Activated CD4-positive, alpha-beta T cell treated with anti-CD3 and anti-CD28 coated beads, Interleukin-2, amount 50 U/mL, for 1 hour (primary cell): ENCODE results near the gene NLRP12.
"Not testable (repeated sequence)": the region's sequence is repeated elsewhere in the genome, so short reads cannot be mapped to it uniquely, and the experiment has no call there.

ENCODE experiments used
- DNase-seq: peaks from one replicate; pipeline ENCODE4 v3.0.0-alpha.2; 2020

NLRP12 gene

DNA sequence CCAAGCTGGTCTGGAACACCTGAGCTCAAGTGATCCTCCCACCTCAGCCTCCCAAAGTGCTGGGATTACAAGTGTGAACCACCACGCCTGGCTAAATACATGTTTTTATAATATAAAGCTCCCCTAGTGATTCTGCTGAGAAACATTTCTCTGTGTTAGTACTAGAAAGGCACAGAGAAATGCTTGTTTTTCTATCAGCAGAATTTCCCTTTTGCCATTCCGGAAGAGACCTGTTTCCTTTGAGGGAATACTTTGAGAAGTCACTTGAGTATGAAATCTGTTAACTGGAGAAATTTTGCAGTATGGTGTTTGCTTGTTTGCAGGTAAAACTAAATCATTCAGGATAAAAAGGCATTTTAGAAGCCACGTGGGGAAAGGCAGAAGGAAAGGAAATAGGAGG lies 4.4 kb upstream of the NLRP12 start:
- DNase-seq = no peak

GRCh38 chr19:53826876-53827275 lies 2.8 kb upstream of the NLRP12 start:
- DNase-seq = no peak

GRCh38 chr19:53823380-53824120 lies 564 bp downstream of the NLRP12 start:
- DNase-seq = no peak

DNA sequence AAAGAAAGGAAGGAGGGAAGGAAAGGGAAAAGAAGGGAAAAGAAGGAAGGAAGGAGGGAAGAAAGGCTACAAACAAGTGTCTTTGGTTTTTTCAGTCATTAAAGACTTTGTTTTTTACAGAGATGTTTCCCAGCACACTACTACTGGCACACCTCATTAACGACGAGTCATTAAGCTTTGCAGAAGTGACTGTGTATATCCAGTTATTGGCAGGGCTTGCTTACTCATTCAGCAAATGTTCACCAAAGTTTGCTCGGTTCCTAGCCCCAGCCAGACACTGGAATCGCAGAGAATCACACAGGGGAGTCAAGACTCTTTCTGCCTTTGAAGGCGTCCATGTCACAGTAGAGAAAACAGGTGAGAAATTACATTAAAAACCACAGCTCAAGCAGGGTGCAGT lies 4.3 kb downstream of the NLRP12 start:
- no peak for DNase-seq

DNA sequence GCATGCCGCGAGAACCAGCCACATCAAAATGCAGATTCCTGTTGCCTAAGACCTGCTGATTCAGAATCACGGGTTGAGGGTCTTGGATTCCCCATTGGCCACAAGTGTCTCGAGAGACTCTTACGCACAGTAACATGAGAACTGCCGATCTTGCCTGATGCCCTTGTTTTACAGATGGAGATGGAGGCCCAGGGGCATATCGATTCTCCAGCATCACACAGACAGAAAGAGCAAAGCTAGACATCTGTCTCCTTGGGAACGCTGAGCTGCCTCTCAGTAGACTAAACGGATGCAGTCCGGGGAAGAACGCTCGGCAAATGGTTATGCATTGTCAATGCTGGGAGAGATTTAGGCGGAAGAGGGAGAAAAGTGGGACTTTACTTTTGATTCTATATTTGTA lies 5.4 kb downstream of the NLRP12 start:
- DNase-seq = no peak

GRCh38 chr19:53813996-53814395 lies 10.1 kb downstream of the NLRP12 start:
- no peak for DNase-seq

DNA sequence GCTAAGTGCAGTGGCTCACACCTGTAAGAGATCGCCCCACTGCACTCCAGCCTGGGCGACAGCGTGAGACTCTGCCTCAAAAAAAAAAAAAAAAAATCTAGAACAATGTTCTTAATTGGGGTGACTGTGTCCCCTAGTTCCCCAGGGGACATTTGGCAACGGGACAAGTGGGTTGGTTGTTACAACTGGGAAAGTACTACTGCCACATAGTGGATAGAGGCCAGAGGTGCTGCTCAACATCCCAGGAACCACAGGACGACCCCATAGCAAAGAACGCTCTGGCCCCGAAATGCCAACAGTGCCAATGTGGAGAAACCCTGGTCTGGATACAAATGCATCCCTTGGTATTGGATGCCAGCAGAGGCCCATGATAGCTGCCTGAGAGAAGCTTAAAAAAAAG lies 11.8 kb downstream of the NLRP12 start:
- DNase-seq = no peak

DNA sequence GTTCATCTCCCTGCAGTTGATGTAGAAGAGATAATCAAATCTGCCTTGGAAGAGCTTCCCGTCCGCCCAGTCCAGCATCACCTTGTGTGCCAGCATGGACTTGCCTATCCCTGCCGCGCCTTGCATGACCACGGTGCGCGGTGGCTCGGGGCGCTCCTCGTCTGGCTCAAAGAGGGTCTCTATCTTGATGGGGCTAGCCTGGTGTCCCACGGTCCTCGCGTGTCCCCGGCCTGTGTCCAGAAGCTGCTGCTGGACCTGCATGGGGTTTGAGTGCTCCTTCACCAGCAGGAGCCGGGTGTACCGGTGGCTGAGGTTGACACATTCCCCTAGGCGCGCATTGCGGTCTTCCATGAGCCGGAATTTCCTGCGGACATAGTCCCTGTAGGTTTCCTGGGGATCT lies 13.2 kb downstream of the NLRP12 start:
- DNase-seq = no peak

- DNase-seq = no peak
Measured at GRCh38 chr19:53810187-53810546, 13.9 kb downstream of the NLRP12 start.

DNA sequence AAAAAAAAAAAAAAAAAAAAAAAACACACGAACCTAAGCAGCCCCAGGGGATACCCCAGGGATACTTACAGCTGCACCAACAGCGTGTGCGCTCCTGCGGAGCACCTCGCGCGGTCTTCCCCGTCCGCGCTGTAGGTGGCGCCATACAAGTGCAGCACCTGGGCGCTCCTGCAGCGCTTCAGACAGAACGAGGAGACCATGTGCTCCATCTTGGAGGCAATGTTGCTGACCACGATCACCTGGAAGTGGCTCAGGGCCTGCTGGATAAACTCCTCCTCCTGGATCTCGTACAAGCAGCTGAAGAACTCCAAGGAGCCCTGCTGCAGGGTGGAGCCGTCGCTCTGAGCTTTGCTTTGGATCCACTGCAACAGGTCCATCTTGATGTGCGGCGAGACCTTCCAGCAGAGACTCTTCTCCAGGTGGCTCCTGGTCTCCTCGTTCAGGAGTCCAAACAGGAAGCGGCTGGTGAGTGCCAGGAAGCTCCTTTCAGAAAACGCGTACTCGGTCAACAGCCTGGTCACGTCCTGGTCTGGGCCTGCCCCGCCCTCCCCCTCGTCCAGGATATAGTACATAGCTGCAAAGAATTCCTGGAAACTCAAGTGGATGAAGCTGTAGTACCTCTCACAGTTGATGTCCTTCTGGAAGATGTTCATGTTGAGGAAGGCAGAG lies 14.5 kb downstream of the NLRP12 start:
- DNase-seq = no peak

DNA sequence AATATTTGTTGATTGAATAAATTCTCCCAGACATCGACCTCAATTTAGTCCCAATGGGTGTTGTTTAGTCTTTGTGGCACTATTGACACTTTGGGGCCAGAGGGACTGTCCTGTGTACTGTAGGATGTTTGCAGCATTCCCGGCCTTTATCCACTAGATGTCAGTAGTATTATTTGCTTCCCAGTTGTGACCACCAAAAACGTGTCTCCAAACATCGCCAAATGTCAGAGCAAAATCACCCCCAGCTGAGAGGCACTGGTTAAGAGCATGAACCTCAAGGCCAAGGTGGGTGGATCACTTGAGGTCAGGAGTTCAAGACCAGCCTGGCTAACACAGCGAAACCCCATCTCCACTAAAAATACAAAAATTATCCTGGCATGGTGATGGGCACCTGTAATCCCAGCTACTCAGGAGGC lies 15.4 kb downstream of the NLRP12 start:
- DNase-seq = no peak

- no peak for DNase-seq
Measured at GRCh38 chr19:53801257-53801656, 22.9 kb downstream of the NLRP12 start.

- DNase-seq = no peak
Measured at GRCh38 chr19:53795019-53795418, 29.1 kb downstream of the NLRP12 start.

DNA sequence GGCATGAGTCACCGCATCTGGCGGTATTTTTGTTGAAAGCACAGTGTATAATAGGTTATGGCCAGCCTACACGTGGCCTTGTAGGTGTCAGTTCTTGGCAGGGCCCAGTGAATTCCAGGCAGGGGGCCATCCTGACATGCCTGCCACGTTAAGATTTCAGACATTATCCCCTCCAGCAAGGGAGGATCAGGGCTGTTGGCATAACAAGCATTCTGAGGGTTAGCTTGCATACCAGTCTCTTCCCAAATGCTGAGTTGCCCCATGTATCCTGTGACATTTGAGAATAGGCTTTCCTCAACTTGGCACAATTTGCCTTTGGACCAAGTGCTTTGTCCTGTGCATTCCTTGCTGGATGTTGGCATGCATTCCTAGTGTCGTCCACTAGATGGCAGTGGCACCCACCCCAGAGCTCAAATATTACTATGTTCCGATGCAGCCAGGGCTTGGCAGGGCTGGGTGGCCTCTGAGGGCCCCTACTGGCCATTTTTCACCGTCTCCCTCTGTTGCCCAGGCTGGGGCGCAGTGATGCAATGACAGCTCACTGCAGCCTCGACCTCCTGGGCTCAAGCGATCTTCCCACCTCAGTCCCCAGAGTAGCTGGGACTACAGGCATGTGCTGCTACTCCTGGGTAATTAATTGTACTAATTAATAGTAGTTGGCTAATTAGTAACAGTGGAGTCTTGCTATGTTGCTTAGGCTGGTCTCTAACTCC lies 31.2 kb downstream of the NLRP12 start:
- peak; percentile 68 for DNase-seq

- no peak for DNase-seq
Measured at GRCh38 chr19:53789708-53790678, 34.1 kb downstream of the NLRP12 start.

DNA sequence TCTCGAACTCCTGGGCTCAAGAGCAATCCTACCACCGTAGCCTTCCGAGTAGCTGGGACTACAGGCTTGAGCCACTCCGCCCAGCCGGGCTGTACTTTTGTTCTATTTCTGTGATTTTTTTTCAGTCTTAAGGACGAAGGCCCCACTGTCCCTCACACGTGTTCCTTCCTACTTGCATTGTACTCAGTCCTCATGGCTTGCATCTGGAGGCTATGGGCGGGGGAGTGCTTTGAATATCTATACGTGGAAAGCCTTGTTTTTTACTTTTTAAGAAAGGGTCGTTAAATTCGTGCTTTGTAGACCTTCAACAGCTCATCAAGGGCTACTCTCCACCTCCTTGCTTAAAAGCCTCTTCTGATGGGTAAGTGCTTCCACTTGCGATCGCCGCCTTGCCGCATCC lies 36.8 kb downstream of the NLRP12 start:
- no peak for DNase-seq

GRCh38 chr19:53786744-53787143 lies 37.4 kb downstream of the NLRP12 start:
- DNase-seq = no peak

DNA sequence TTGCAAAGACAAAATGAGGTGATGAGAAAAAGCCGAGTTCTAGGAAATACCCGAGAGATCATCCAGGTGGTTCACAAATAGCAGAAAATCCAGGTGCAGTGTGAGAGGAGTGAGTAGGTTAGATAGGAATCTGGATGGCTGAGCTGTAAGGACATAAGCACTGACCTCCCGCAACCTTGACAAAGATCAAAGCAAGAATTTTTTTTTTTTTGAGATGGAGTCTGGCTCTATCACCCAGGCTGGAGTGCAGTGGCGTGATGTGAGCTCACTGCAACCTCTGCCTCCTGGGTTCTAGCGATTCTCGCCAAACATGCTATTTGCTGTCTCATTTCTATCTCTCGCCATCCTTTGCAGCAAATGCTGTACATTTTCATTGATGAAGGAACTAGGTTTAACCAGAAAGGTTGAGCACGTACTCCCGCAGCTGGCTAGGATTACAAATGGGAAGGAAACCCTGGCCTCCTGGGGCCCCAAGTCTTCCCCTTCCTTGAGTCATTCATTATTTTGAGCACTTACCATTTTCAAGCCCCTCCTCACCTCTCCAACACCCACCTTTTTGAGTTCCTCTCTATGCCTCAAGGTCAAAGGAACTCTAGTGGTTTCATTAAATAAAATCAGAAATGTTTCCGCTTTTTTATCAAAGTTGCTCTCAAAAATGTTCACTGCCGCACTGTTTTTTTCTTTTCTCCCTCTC lies 38.8 kb downstream of the NLRP12 start:
- no peak for DNase-seq

DNA sequence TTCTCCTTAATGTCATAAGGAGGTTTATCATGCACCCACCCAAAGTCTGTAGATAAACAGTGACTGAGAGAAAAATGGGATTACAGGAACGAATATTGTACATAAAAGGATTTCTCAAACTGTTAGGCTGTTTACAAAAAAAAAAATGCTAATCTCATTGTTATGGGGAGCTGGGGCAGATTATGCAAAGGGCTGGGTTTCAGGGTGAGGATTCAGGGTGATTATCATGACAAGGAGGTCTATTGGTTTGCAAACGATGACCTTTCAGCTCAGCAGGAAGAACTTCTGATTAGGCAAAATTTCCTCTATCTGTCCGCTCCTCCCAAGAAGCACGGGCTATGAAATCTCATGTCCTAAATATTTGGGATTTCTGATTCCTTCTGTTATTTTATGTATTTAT lies 41.4 kb downstream of the NLRP12 start:
- no peak for DNase-seq

GRCh38 chr19:53781332-53781731 lies 42.8 kb downstream of the NLRP12 start:
- DNase-seq = not testable (repeated sequence)

- DNase-seq = no peak
Measured at GRCh38 chr19:53780506-53780905, 43.6 kb downstream of the NLRP12 start.

DNA sequence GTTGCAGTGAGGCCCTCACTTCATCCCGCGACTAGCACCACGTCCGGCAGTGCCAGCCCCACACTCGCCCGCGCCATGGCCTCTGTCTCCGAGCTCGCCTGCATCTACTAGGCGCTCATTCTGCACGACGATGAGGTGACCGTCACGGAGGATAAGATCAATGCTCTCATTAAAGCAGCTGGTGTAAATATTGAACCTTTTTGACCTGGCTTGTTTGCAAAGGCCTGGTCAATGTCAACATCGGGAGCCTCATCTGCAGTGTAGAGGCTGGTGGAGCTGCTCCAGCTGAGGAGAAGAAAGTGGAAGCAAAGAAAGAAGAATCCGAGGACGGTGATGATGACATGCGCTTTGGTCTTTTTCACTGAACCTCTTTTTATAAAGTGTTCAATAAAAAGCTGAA lies 48.6 kb downstream of the NLRP12 start:
- no peak for DNase-seq
